ENCODE measurements around the gene SLC26A5. TPM values are rescaled to one million over a fixed set of nuclear protein-coding genes. Genes with fewer than 3 reads are reported as not detected.

The SLC26A5 gene
- polyA plus RNA-seq, 1 experiment: not detected

GRCh38 chr7:103369432-103369831, 76.6 kb downstream of the SLC26A5 start:
- DNase-seq (ENCODE audit: low read depth): no peak
- no peak for TF ChIP-seq CTCF (IDR thresholded peaks at IDR 0.05; ENCODE audit: insufficient read depth, low read depth, low read length)
- peaks cover 12% of the 10 kb centered on the region for H3K36me3 ChIP-seq (ENCODE audit: control insufficient read depth, insufficient read depth, low read length)
- no peaks in the 10 kb centered on the region for H3K27me3 ChIP-seq (ENCODE audit: control insufficient read depth, insufficient read depth, low read length)
- CTCF ChIA-PET: no interaction called here
- no peak overlapping the region for H3K4me3 ChIP-seq (ENCODE audit: low read depth, low read length)
- POLR2A ChIA-PET: no interaction called here

GRCh38 chr7:103349805-103350204, 96.2 kb downstream of the SLC26A5 start:
- Histone ChIP-seq H3K4me3 (ENCODE audit: low read depth, low read length) (no peak overlapping the region), H3K36me3 (ENCODE audit: control insufficient read depth, insufficient read depth, low read length) (no peaks in the 10 kb centered on the region), H3K27me3 (ENCODE audit: control insufficient read depth, insufficient read depth, low read length) (no peaks in the 10 kb centered on the region)
- no peak for TF ChIP-seq CTCF (IDR thresholded peaks at IDR 0.05; ENCODE audit: insufficient read depth, low read depth, low read length)
- no peak for DNase-seq (ENCODE audit: low read depth)
- ChIA-PET CTCF (interaction anchor here (0.6 kb wide), 1 partner anchor 36 kb away, joined by 4 read pairs; no protein-coding TSS in a partner anchor), POLR2A (no interaction called here)

- TF ChIP-seq CTCF (IDR thresholded peaks at IDR 0.05; ENCODE audit: insufficient read depth, low read depth, low read length): no peak
- POLR2A ChIA-PET: no interaction called here
- CTCF ChIA-PET: no interaction called here
- DNase-seq (ENCODE audit: low read depth): no peak
- Histone ChIP-seq H3K27me3 (ENCODE audit: control insufficient read depth, insufficient read depth, low read length) (no peaks in the 10 kb centered on the region), H3K36me3 (ENCODE audit: control insufficient read depth, insufficient read depth, low read length) (no peaks in the 10 kb centered on the region), H3K4me3 (ENCODE audit: low read depth, low read length) (peak overlapping the region; percentile 83)
Observed at GRCh38 chr7:103348959-103349358, 97.0 kb downstream of the SLC26A5 start.

GRCh38 chr7:103348452-103348851, 97.6 kb downstream of the SLC26A5 start:
- H3K36me3 ChIP-seq (ENCODE audit: control insufficient read depth, insufficient read depth, low read length): no peaks in the 10 kb centered on the region
- H3K4me3 ChIP-seq (ENCODE audit: low read depth, low read length): peak overlapping the region; percentile 83
- TF ChIP-seq CTCF (IDR thresholded peaks at IDR 0.05; ENCODE audit: insufficient read depth, low read depth, low read length): no peak
- CTCF ChIA-PET: no interaction called here
- no peak for DNase-seq (ENCODE audit: low read depth)
- POLR2A ChIA-PET: no interaction called here
- no peaks in the 10 kb centered on the region for H3K27me3 ChIP-seq (ENCODE audit: control insufficient read depth, insufficient read depth, low read length)

- H3K4me3 ChIP-seq (ENCODE audit: low read depth, low read length): peak within 1 kb of the TSS; percentile 83
- no peak for TF ChIP-seq CTCF (IDR thresholded peaks at IDR 0.05; ENCODE audit: insufficient read depth, low read depth, low read length)
- no peaks in the 10 kb centered on the region for H3K27me3 ChIP-seq (ENCODE audit: control insufficient read depth, insufficient read depth, low read length)
- ChIA-PET POLR2A (no interaction called here), CTCF (interaction anchor here (0.9 kb wide), 1 partner anchor 50 kb away, joined by 3 read pairs; the partner anchor contains the start of gene PMPCB)
- no peaks in the 10 kb centered on the region for H3K36me3 ChIP-seq (ENCODE audit: control insufficient read depth, insufficient read depth, low read length)
- DNase-seq (ENCODE audit: low read depth): peak; percentile 41
Observed at GRCh38 chr7:103347507-103348267, 98.3 kb downstream of the SLC26A5 start, which contains the start of gene PSMC2. TSS of gene PSMC2 (plus strand) at chr7:103347643. CDS start at chr7:103347712, 69 bp downstream.

Data from BJ (cell line).